ENCODE measurements around the gene CBFA2T2.
A peak's percentile ranks its signal among the peaks of the same experiment; 100 is the strongest.

DNA sequence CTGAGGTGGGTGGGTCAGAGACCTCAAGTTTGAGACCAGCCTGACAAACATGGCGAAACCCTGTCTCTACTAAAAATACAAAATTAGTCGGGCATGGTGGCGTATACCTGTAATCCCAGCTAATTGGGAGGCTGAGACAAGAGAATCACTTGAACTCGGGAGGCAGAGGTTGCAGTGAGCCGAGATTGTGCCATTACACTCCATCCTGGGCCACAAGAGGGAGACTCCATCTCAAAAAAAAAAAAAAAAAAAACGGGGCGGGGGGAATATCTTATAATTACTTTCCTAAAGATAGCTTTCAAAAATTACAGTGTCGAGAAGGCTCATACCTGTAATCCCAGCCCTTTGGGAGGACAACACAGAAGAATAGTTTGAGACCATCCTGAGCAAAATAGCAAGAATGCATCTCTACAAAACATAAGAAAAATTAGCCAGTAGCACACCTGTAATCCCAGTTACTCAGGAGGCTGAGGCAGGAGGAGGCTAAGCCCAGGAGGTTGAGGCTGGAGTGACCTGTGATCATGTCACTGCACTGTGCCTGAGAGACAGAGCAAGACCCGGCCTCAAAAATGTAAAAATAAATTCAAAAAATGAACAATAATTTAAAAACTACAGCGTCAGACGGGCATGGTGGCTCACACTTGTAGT, 25.8 kb downstream of the CBFA2T2 start:
- TF ChIP-seq, protein P1, sequence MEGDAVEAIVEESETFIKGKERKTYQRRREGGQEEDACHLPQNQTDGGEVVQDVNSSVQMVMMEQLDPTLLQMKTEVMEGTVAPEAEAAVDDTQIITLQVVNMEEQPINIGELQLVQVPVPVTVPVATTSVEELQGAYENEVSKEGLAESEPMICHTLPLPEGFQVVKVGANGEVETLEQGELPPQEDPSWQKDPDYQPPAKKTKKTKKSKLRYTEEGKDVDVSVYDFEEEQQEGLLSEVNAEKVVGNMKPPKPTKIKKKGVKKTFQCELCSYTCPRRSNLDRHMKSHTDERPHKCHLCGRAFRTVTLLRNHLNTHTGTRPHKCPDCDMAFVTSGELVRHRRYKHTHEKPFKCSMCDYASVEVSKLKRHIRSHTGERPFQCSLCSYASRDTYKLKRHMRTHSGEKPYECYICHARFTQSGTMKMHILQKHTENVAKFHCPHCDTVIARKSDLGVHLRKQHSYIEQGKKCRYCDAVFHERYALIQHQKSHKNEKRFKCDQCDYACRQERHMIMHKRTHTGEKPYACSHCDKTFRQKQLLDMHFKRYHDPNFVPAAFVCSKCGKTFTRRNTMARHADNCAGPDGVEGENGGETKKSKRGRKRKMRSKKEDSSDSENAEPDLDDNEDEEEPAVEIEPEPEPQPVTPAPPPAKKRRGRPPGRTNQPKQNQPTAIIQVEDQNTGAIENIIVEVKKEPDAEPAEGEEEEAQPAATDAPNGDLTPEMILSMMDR (IDR thresholded peaks at IDR 0.05) = peak; percentile 74
- no peak for TF ChIP-seq SIN3A (IDR thresholded peaks at IDR 0.05; ENCODE audit: borderline replicate concordance, insufficient read depth, low read depth, low read length)
- TF ChIP-seq, protein P2, sequence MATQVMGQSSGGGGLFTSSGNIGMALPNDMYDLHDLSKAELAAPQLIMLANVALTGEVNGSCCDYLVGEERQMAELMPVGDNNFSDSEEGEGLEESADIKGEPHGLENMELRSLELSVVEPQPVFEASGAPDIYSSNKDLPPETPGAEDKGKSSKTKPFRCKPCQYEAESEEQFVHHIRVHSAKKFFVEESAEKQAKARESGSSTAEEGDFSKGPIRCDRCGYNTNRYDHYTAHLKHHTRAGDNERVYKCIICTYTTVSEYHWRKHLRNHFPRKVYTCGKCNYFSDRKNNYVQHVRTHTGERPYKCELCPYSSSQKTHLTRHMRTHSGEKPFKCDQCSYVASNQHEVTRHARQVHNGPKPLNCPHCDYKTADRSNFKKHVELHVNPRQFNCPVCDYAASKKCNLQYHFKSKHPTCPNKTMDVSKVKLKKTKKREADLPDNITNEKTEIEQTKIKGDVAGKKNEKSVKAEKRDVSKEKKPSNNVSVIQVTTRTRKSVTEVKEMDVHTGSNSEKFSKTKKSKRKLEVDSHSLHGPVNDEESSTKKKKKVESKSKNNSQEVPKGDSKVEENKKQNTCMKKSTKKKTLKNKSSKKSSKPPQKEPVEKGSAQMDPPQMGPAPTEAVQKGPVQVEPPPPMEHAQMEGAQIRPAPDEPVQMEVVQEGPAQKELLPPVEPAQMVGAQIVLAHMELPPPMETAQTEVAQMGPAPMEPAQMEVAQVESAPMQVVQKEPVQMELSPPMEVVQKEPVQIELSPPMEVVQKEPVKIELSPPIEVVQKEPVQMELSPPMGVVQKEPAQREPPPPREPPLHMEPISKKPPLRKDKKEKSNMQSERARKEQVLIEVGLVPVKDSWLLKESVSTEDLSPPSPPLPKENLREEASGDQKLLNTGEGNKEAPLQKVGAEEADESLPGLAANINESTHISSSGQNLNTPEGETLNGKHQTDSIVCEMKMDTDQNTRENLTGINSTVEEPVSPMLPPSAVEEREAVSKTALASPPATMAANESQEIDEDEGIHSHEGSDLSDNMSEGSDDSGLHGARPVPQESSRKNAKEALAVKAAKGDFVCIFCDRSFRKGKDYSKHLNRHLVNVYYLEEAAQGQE (IDR thresholded peaks at IDR 0.05; ENCODE audit: insufficient read depth in 1 of 2, low read depth in 2 of 2, low read length in 1 of 2) = no peak
- no peak for TF ChIP-seq POLR2AphosphoS5 (IDR thresholded peaks at IDR 0.05; ENCODE audit: low read depth, low read length)

All from Panc1 (cell line).